Thyroid gland (tissue), 4 donors: ENCODE data around the gene TCP1.

ENCODE experiments used
- CTCF ChIP-seq, 6 experiments: fragments of 200-600 bp in 3 of 6; fragments of 450-650 bp in 3 of 6; sonication (generic) in 3 of 6; IDR thresholded peaks; one replicate each; pipeline ENCODE4 v1.5.1; 2016 to 2019; ENCODE audit warnings: antibody characterized with exemption in 6 of 6, mild to moderate bottlenecking in 2 of 6, inconsistent platforms in 1 of 6, moderate library complexity in 1 of 6
- POLR2A ChIP-seq, 2 donors: fragments of 450-650 bp; IDR thresholded peaks; one replicate each; pipeline ENCODE4 v1.6.1; 2017; ENCODE audit warnings: antibody characterized with exemption in 2 of 2, mild to moderate bottlenecking in 2 of 2, moderate library complexity in 1 of 2

- no peak for TF ChIP-seq POLR2A (IDR thresholded peaks at IDR 0.05)
- no peak for TF ChIP-seq CTCF (IDR thresholded peaks at IDR 0.05)
Measured at GRCh38 chr6:159837511-159837910, 48.1 kb upstream of the TCP1 start.
